Aorta (tissue), 5 donors: Measurements from ENCODE around the gene KANSL1. TPM values are rescaled to one million over a fixed set of nuclear protein-coding genes. Genes with fewer than 3 reads are reported as not detected.

ENCODE experiments used
- ATAC-seq: fragments of 200-7000 bp; cut with Tn5 transposase; one replicate; pipeline ENCODE4 v1.9.1; 2022; ENCODE audit warnings: moderate library complexity; ENCODE audit not compliant: low FRiP score
- DNase-seq, 2 donors: peaks; one replicate each; pipeline ENCODE4 v3.0.0-alpha.2; 2020
- H3K27ac ChIP-seq, 2 donors: one replicate each; pipeline ENCODE4 v1.5.1; 2013; ENCODE audit warnings: low read length in 2 of 2, mild to moderate bottlenecking in 2 of 2, moderate library complexity in 2 of 2, control low read depth in 1 of 2, inconsistent platforms in 1 of 2, low read depth in 1 of 2
- H3K27me3 ChIP-seq, 2 donors: one replicate each; pipeline ENCODE4 v1.6.1; 2013; ENCODE audit warnings: control low read depth in 1 of 2, low read length in 1 of 2, mild to moderate bottlenecking in 1 of 2, moderate library complexity in 1 of 2; ENCODE audit not compliant: insufficient read depth in 2 of 2, control insufficient read depth in 1 of 2
- H3K36me3 ChIP-seq, 2 donors: one replicate each; pipeline ENCODE4 v1.6.1; 2013; ENCODE audit warnings: control low read depth in 1 of 2, low read length in 1 of 2, mild to moderate bottlenecking in 1 of 2; ENCODE audit not compliant: insufficient read depth in 2 of 2, control insufficient read depth in 1 of 2
- H3K4me1 ChIP-seq, 2 donors: one replicate each; pipeline ENCODE4 v1.6.1; 2013; ENCODE audit warnings: low read length in 2 of 2, control low read depth in 1 of 2, mild to moderate bottlenecking in 1 of 2, moderate library complexity in 1 of 2; ENCODE audit not compliant: insufficient read depth in 2 of 2, control insufficient read depth in 1 of 2
- H3K4me3 ChIP-seq, 2 donors: one replicate each; pipeline ENCODE4 v1.5.1; 2013; ENCODE audit warnings: low read length in 2 of 2, control low read depth in 1 of 2, mild to moderate bottlenecking in 1 of 2
- H3K9me3 ChIP-seq: one replicate; pipeline ENCODE4 v1.6.1; 2013; ENCODE audit warnings: mild to moderate bottlenecking, low read length; ENCODE audit not compliant: control insufficient read depth
- WGBS, 2 donors: extraction: QIAGEN DNeasy Blood & Tissue Kit; methylation state at CpG; one replicate each; pipeline ENCODE4 v1.1.7; 2013; 5-methylcytosine and 5-hydroxymethylcytosine counted together
- intact Hi-C, 2 donors: fragments of 100-400 bp; cut with DNase I; formaldehyde crosslinking; loops; one replicate each; pipeline versions ENCODE4 v1.14.2 to v1.15.0; 2022
- polyA plus RNA-seq, 2 donors: library from polyadenylated mRNA; stranded (reverse); fragments of 200-250 nt; gene quantifications; one replicate each; pipeline ENCODE4 v1.2.3, GENCODE V29; 2013
- total RNA-seq, 2 donors: library from RNA; stranded (reverse); fragmentation: NEBNext Ultra II Directional; extraction: Animal tissue kit (Norgen Biotek cat#: 25700); gene quantifications; one replicate each; pipeline ENCODE4 v1.2.1, GENCODE V29; 2021
- donor health status: healthy with polysubstance abuse.
- donor health status: Bipolar disorder and iron deficiency.
- donor health status: DM: no; HTN: no; CAD: no.
- donor health status: DM: no; HTN: no; CAD: no.
- donor health status: DM: yes; HTN: yes; CAD: no.

Gene KANSL1
- total and polyA plus RNA-seq, 4 donors, result 6.5 to 109 (median 56.4) TPM

- 64 to 71% methylated on average over 3 of the region's 3 CpGs for WGBS, 2 donors
- no peak overlapping the region for H3K27ac ChIP-seq
- H3K27me3 ChIP-seq, result no peaks in the 10 kb centered on the region
- no peak overlapping the region for H3K4me3 ChIP-seq
- H3K4me1 ChIP-seq, result peaks cover 2 to 4% of the 10 kb centered on the region in 2 donors
- no peaks in the 10 kb centered on the region for H3K9me3 ChIP-seq
- intact Hi-C loops, result no loop called here
- no peak for DNase-seq
- no peaks in the 10 kb centered on the region for H3K36me3 ChIP-seq
- no peak for ATAC-seq
These were observed 49.4 kb downstream of the KANSL1 start for GRCh38 chr17:46143827-46144236.

- Histone ChIP-seq H3K27me3 (no peaks in the 10 kb centered on the region), H3K4me1 (peaks cover 2 to 6% of the 10 kb centered on the region in 2 donors), H3K27ac (no peak overlapping the region), H3K9me3 (no peaks in the 10 kb centered on the region), H3K4me3 (no peak overlapping the region), H3K36me3 (no peaks in the 10 kb centered on the region)
- ATAC-seq (no peak), DNase-seq (no peak)
- 82 to 85% methylated on average over 5 of the region's 5 CpGs for WGBS, 2 donors
- intact Hi-C loops, result no loop called here
These were observed 51.6 kb downstream of the KANSL1 start for GRCh38 chr17:46141645-46142044.

GRCh38 chr17:46140645-46141197 is 52.5 kb downstream of the KANSL1 start:
- Histone ChIP-seq H3K27ac (no peak overlapping the region), H3K4me1 (peaks cover 3 to 6% of the 10 kb centered on the region in 2 donors), H3K4me3 (no peak overlapping the region), H3K27me3 (no peaks in the 10 kb centered on the region), H3K9me3 (no peaks in the 10 kb centered on the region), H3K36me3 (no peaks in the 10 kb centered on the region)
- intact Hi-C loops, result no loop called here
- WGBS, 2 donors, result 95 to 96% methylated on average over 2 of the region's 2 CpGs
- ATAC-seq, result no peak
- no peak for DNase-seq

GRCh38 chr17:46139432-46140210 is 53.6 kb downstream of the KANSL1 start:
- DNase-seq (no peak), ATAC-seq (no peak)
- intact Hi-C loops, result loop anchor here in 1 of 2 donors (10.0 kb wide), 1 partner anchor 45 kb away; no protein-coding TSS in a partner anchor
- H3K4me3 ChIP-seq, result no peak overlapping the region
- no peak overlapping the region for H3K27ac ChIP-seq
- no peaks in the 10 kb centered on the region for H3K9me3 ChIP-seq
- WGBS, 2 donors, result 24 to 25% methylated on average over 5 of the region's 5 CpGs
- H3K36me3 ChIP-seq, result no peaks in the 10 kb centered on the region
- H3K4me1 ChIP-seq, result peaks cover 6 to 7% of the 10 kb centered on the region in 2 donors
- H3K27me3 ChIP-seq, result no peaks in the 10 kb centered on the region

- no peak overlapping the region for H3K4me3 ChIP-seq
- no peaks in the 10 kb centered on the region for H3K9me3 ChIP-seq
- H3K27ac ChIP-seq, result no peak overlapping the region
- intact Hi-C loops, result loop anchor here in 1 of 2 donors (10.0 kb wide), 1 partner anchor 46 kb away; no protein-coding TSS in a partner anchor
- WGBS, 2 donors, result 71% methylated on average over 3 of the region's 3 CpGs
- H3K36me3 ChIP-seq, result no peaks in the 10 kb centered on the region
- no peaks in the 10 kb centered on the region for H3K27me3 ChIP-seq
- H3K4me1 ChIP-seq, result peaks cover 5 to 6% of the 10 kb centered on the region in 2 donors
- DNase-seq (no peak), ATAC-seq (no peak)
These were observed 54.8 kb downstream of the KANSL1 start for GRCh38 chr17:46138473-46138872.

- DNase-seq (no peak), ATAC-seq (no peak)
- intact Hi-C loops, result loop anchor here in 1 of 2 donors (10.0 kb wide), 1 partner anchor 48 kb away; no protein-coding TSS in a partner anchor
- Histone ChIP-seq H3K27me3 (no peaks in the 10 kb centered on the region), H3K27ac (no peak overlapping the region), H3K36me3 (no peaks in the 10 kb centered on the region), H3K4me3 (no peak overlapping the region), H3K9me3 (no peaks in the 10 kb centered on the region), H3K4me1 (peaks cover 8 to 9% of the 10 kb centered on the region in 2 donors)
These were observed 56.4 kb downstream of the KANSL1 start for GRCh38 chr17:46136820-46137219.

- intact Hi-C loops, result loop anchor here in 1 of 2 donors (10.0 kb wide), 1 partner anchor 49 kb away; no protein-coding TSS in a partner anchor
- no peak overlapping the region for H3K27ac ChIP-seq
- H3K36me3 ChIP-seq, result no peaks in the 10 kb centered on the region
- no peaks in the 10 kb centered on the region for H3K27me3 ChIP-seq
- peaks cover 8 to 9% of the 10 kb centered on the region in 2 donors for H3K4me1 ChIP-seq
- no peaks in the 10 kb centered on the region for H3K9me3 ChIP-seq
- DNase-seq, result no peak
- WGBS, 2 donors, result 63 to 70% methylated on average over 3 of the region's 3 CpGs
- no peak for ATAC-seq
- H3K4me3 ChIP-seq, result no peak overlapping the region
These were observed 57.2 kb downstream of the KANSL1 start for GRCh38 chr17:46135879-46136563.

- WGBS, 2 donors, result 96 to 98% methylated on average over 3 to 4 of the region's 4 CpGs
These were observed 58.0 kb downstream of the KANSL1 start for GRCh38 chr17:46135126-46135812.

More at GRCh38 chr17:46135126-46135812, 58.0 kb downstream of the KANSL1 start:
- H3K9me3 ChIP-seq, result no peaks in the 10 kb centered on the region
- H3K4me1 ChIP-seq, result peaks cover 8 to 16% of the 10 kb centered on the region in 2 donors
- no peaks in the 10 kb centered on the region for H3K27me3 ChIP-seq
- DNase-seq (no peak), ATAC-seq (no peak)
- H3K27ac ChIP-seq, result no peak overlapping the region
- H3K4me3 ChIP-seq, result no peak overlapping the region
- intact Hi-C loops, result loop anchor here in 1 of 2 donors (10.0 kb wide), 1 partner anchor 50 kb away; no protein-coding TSS in a partner anchor
- no peaks in the 10 kb centered on the region for H3K36me3 ChIP-seq
